ENCODE results near the gene ATP5MK. TPM values are rescaled to one million over a fixed set of nuclear protein-coding genes. Genes with fewer than 3 reads are reported as not detected.

ATP5MK gene
- 1,000 to 10,000 TPM in 2 of 4 donors, 100 to 1,000 TPM in 2; 255 to 1,935 (median 1,031) TPM for polyA plus RNA-seq
- long read RNA-seq, donor 1, transcript ATP5MD-201 (4 exons, 364 nt): major isoform, 352 of 417 reads
- long read RNA-seq, donor 1, transcript ATP5MD-204 (5 exons, 626 nt): minor isoform, 11 of 417 reads
- long read RNA-seq, donor 1, partial matches to known transcripts: 38 of 417 reads
- long read RNA-seq, donor 1, other reads (novel, unspliced or antisense): 13 of 417 reads
- long read RNA-seq, donor 2, transcript ATP5MD-201 (4 exons, 364 nt): major isoform, 112 of 115 reads
- long read RNA-seq, donor 2, partial matches to known transcripts: 0 of 115 reads
- long read RNA-seq, donor 2, other reads (novel, unspliced or antisense): 0 of 115 reads
- long read RNA-seq, donor 3, transcript ATP5MD-204 (5 exons, 626 nt): minor isoform, 5 of 187 reads
- long read RNA-seq, donor 3, transcript ATP5MD-201 (4 exons, 364 nt): major isoform, 156 of 187 reads
- long read RNA-seq, donor 3, partial matches to known transcripts: 19 of 187 reads
- long read RNA-seq, donor 3, other reads (novel, unspliced or antisense): 5 of 187 reads
- long read RNA-seq, donor 4, partial matches to known transcripts: 0 of 4 reads
- long read RNA-seq, donor 4, other reads (novel, unspliced or antisense): 0 of 4 reads
- long read RNA-seq, donor 5, transcript ATP5MD-201 (4 exons, 364 nt): major isoform, 45 of 64 reads
- long read RNA-seq, donor 5, partial matches to known transcripts: 17 of 64 reads
- long read RNA-seq, donor 5, other reads (novel, unspliced or antisense): 0 of 64 reads
- long read RNA-seq, donor 6, transcript ATP5MD-201 (4 exons, 364 nt): major isoform, 128 of 147 reads
- long read RNA-seq, donor 6, partial matches to known transcripts: 12 of 147 reads
- long read RNA-seq, donor 6, other reads (novel, unspliced or antisense): 0 of 147 reads
- long read RNA-seq, donor 7: 0 reads
- long read RNA-seq, donor 8, transcript ATP5MD-201 (4 exons, 364 nt): major isoform, 18 of 20 reads
- long read RNA-seq, donor 8, partial matches to known transcripts: 0 of 20 reads
- long read RNA-seq, donor 8, other reads (novel, unspliced or antisense): 0 of 20 reads
- long read RNA-seq, donor 9, transcript ATP5MD-201 (4 exons, 364 nt): major isoform, 33 of 42 reads
- long read RNA-seq, donor 9, transcript ATP5MD-204 (5 exons, 626 nt): minor isoform, 5 of 42 reads
- long read RNA-seq, donor 9, partial matches to known transcripts: 0 of 42 reads
- long read RNA-seq, donor 9, other reads (novel, unspliced or antisense): 0 of 42 reads
- long read RNA-seq, donor 10, transcript ATP5MD-201 (4 exons, 364 nt): major isoform, 257 of 294 reads
- long read RNA-seq, donor 10, partial matches to known transcripts: 23 of 294 reads
- long read RNA-seq, donor 10, other reads (novel, unspliced or antisense): 6 of 294 reads

- H3K27me3 ChIP-seq (ENCODE audit: control insufficient read depth in 3 of 3, insufficient read depth in 3 of 3, low read length in 3 of 3): no peaks in the 10 kb centered on the region
- no peak for FAIRE-seq
- no peaks in the 10 kb centered on the region for H3K9me3 ChIP-seq (ENCODE audit: control insufficient read depth in 2 of 2, insufficient read depth in 1 of 2, low read depth in 1 of 2, low read length in 1 of 2)
- H3K4me3 ChIP-seq (ENCODE audit: low read depth in 1 of 3, low read length in 3 of 3): peak within 1 kb of the TSS; percentile 77 to 95 (median 79)
- WGBS, 3 donors: 0 to 1% (median 0%) methylated on average over 56 of the region's 56 CpGs
- peaks cover 8 to 30% (median 9%) of the 10 kb centered on the region in 3 donors for H3K36me3 ChIP-seq (ENCODE audit: control insufficient read depth in 3 of 3, insufficient read depth in 2 of 3, low read depth in 1 of 3, low read length in 3 of 3)
- DNase-seq: peak; percentile 99
- H3K27ac ChIP-seq (ENCODE audit: low read depth in 1 of 3, low read length in 2 of 3): peak within 1 kb of the TSS; percentile 25 to 93 (median 73)
- peaks cover 0 to 14% (median 5%) of the 10 kb centered on the region in 3 donors for H3K4me1 ChIP-seq (ENCODE audit: control insufficient read depth in 3 of 3, insufficient read depth in 2 of 3, low read depth in 1 of 3, low read length in 2 of 3)
Measured at GRCh38 chr10:103396067-103396788, at the start of gene ATP5MK, which contains the start of gene PDCD11. Gene ATP5MK (minus strand): TSS chr10:103396475. CDS start chr10:103392457, 4,018 bp downstream. Gene PDCD11 (plus strand): TSS chr10:103396626. CDS start chr10:103398427, 1,801 bp downstream.

GRCh38 chr10:103445366-103445765, 49.1 kb upstream of the ATP5MK start:
- Histone ChIP-seq H3K27ac (ENCODE audit: low read depth in 1 of 3, low read length in 2 of 3) (peak overlapping the region in 1 of 3 donors; percentile 77), H3K27me3 (ENCODE audit: control insufficient read depth in 3 of 3, insufficient read depth in 3 of 3, low read length in 3 of 3) (no peaks in the 10 kb centered on the region), H3K4me1 (ENCODE audit: control insufficient read depth in 3 of 3, insufficient read depth in 2 of 3, low read depth in 1 of 3, low read length in 2 of 3) (no peaks in the 10 kb centered on the region), H3K9me3 (ENCODE audit: control insufficient read depth in 2 of 2, insufficient read depth in 1 of 2, low read depth in 1 of 2, low read length in 1 of 2) (no peaks in the 10 kb centered on the region), H3K36me3 (ENCODE audit: control insufficient read depth in 3 of 3, insufficient read depth in 2 of 3, low read depth in 1 of 3, low read length in 3 of 3) (peaks cover 18 to 91% (median 29%) of the 10 kb centered on the region in 3 donors), H3K4me3 (ENCODE audit: low read depth in 1 of 3, low read length in 3 of 3) (no peak overlapping the region)
- DNase-seq (no peak), FAIRE-seq (no peak)
- 81 to 94% (median 91%) methylated on average over 9 of the region's 9 CpGs for WGBS, 3 donors

GRCh38 chr10:103444478-103444877, 48.2 kb upstream of the ATP5MK start:
- Histone ChIP-seq H3K4me1 (ENCODE audit: control insufficient read depth in 3 of 3, insufficient read depth in 2 of 3, low read depth in 1 of 3, low read length in 2 of 3) (no peaks in the 10 kb centered on the region), H3K36me3 (ENCODE audit: control insufficient read depth in 3 of 3, insufficient read depth in 2 of 3, low read depth in 1 of 3, low read length in 3 of 3) (peaks cover 18 to 92% (median 30%) of the 10 kb centered on the region in 3 donors), H3K9me3 (ENCODE audit: control insufficient read depth in 2 of 2, insufficient read depth in 1 of 2, low read depth in 1 of 2, low read length in 1 of 2) (no peaks in the 10 kb centered on the region), H3K4me3 (ENCODE audit: low read depth in 1 of 3, low read length in 3 of 3) (no peak overlapping the region), H3K27ac (ENCODE audit: low read depth in 1 of 3, low read length in 2 of 3) (peak overlapping the region in 1 of 3 donors; percentile 4), H3K27me3 (ENCODE audit: control insufficient read depth in 3 of 3, insufficient read depth in 3 of 3, low read length in 3 of 3) (no peaks in the 10 kb centered on the region)
- DNase-seq (no peak), FAIRE-seq (no peak)
- 82 to 87% (median 85%) methylated on average over 10 of the region's 10 CpGs for WGBS, 3 donors

GRCh38 chr10:103443475-103444185, 47.4 kb upstream of the ATP5MK start:
- H3K4me3 ChIP-seq (ENCODE audit: low read depth in 1 of 3, low read length in 3 of 3): no peak overlapping the region
- WGBS, 3 donors: 88 to 95% (median 93%) methylated on average over 23 of the region's 23 CpGs
- no peaks in the 10 kb centered on the region for H3K9me3 ChIP-seq (ENCODE audit: control insufficient read depth in 2 of 2, insufficient read depth in 1 of 2, low read depth in 1 of 2, low read length in 1 of 2)
- no peaks in the 10 kb centered on the region for H3K4me1 ChIP-seq (ENCODE audit: control insufficient read depth in 3 of 3, insufficient read depth in 2 of 3, low read depth in 1 of 3, low read length in 2 of 3)
- H3K36me3 ChIP-seq (ENCODE audit: control insufficient read depth in 3 of 3, insufficient read depth in 2 of 3, low read depth in 1 of 3, low read length in 3 of 3): peaks cover 21 to 90% (median 30%) of the 10 kb centered on the region in 3 donors
- FAIRE-seq: no peak
- no peak overlapping the region for H3K27ac ChIP-seq (ENCODE audit: low read depth in 1 of 3, low read length in 2 of 3)
- no peak for DNase-seq
- no peaks in the 10 kb centered on the region for H3K27me3 ChIP-seq (ENCODE audit: control insufficient read depth in 3 of 3, insufficient read depth in 3 of 3, low read length in 3 of 3)

- H3K27me3 ChIP-seq (ENCODE audit: control insufficient read depth in 3 of 3, insufficient read depth in 3 of 3, low read length in 3 of 3): no peaks in the 10 kb centered on the region
- no peak overlapping the region for H3K27ac ChIP-seq (ENCODE audit: low read depth in 1 of 3, low read length in 2 of 3)
- FAIRE-seq (no peak), DNase-seq (no peak)
- peaks cover 30 to 96% (median 32%) of the 10 kb centered on the region in 3 donors for H3K36me3 ChIP-seq (ENCODE audit: control insufficient read depth in 3 of 3, insufficient read depth in 2 of 3, low read depth in 1 of 3, low read length in 3 of 3)
- H3K9me3 ChIP-seq (ENCODE audit: control insufficient read depth in 2 of 2, insufficient read depth in 1 of 2, low read depth in 1 of 2, low read length in 1 of 2): no peaks in the 10 kb centered on the region
- no peak overlapping the region for H3K4me3 ChIP-seq (ENCODE audit: low read depth in 1 of 3, low read length in 3 of 3)
- H3K4me1 ChIP-seq (ENCODE audit: control insufficient read depth in 3 of 3, insufficient read depth in 2 of 3, low read depth in 1 of 3, low read length in 2 of 3): no peaks in the 10 kb centered on the region
- 83 to 91% (median 85%) methylated on average over 13 of the region's 13 CpGs for WGBS, 3 donors
Measured at GRCh38 chr10:103442031-103442461, 45.8 kb upstream of the ATP5MK start.

- no peak for DNase-seq
- H3K4me3 ChIP-seq (ENCODE audit: low read depth in 1 of 3, low read length in 3 of 3): no peak overlapping the region
- H3K9me3 ChIP-seq (ENCODE audit: control insufficient read depth in 2 of 2, insufficient read depth in 1 of 2, low read depth in 1 of 2, low read length in 1 of 2): no peaks in the 10 kb centered on the region
- no peaks in the 10 kb centered on the region for H3K4me1 ChIP-seq (ENCODE audit: control insufficient read depth in 3 of 3, insufficient read depth in 2 of 3, low read depth in 1 of 3, low read length in 2 of 3)
- H3K27ac ChIP-seq (ENCODE audit: low read depth in 1 of 3, low read length in 2 of 3): no peak overlapping the region
- no peaks in the 10 kb centered on the region for H3K27me3 ChIP-seq (ENCODE audit: control insufficient read depth in 3 of 3, insufficient read depth in 3 of 3, low read length in 3 of 3)
- no peak for FAIRE-seq
- H3K36me3 ChIP-seq (ENCODE audit: control insufficient read depth in 3 of 3, insufficient read depth in 2 of 3, low read depth in 1 of 3, low read length in 3 of 3): peaks cover 28 to 96% (median 32%) of the 10 kb centered on the region in 3 donors
- WGBS, 3 donors: 83 to 85% (median 83%) methylated on average over 8 of the region's 8 CpGs
Measured at GRCh38 chr10:103441611-103442010, 45.3 kb upstream of the ATP5MK start.

- no peak for DNase-seq
- 95 to 97% (median 96%) methylated on average over 8 of the region's 8 CpGs for WGBS, 3 donors
- Histone ChIP-seq H3K4me1 (ENCODE audit: control insufficient read depth in 3 of 3, insufficient read depth in 2 of 3, low read depth in 1 of 3, low read length in 2 of 3) (no peaks in the 10 kb centered on the region), H3K27me3 (ENCODE audit: control insufficient read depth in 3 of 3, insufficient read depth in 3 of 3, low read length in 3 of 3) (no peaks in the 10 kb centered on the region), H3K9me3 (ENCODE audit: control insufficient read depth in 2 of 2, insufficient read depth in 1 of 2, low read depth in 1 of 2, low read length in 1 of 2) (no peaks in the 10 kb centered on the region), H3K4me3 (ENCODE audit: low read depth in 1 of 3, low read length in 3 of 3) (no peak overlapping the region), H3K36me3 (ENCODE audit: control insufficient read depth in 3 of 3, insufficient read depth in 2 of 3, low read depth in 1 of 3, low read length in 3 of 3) (peaks cover 25 to 96% (median 32%) of the 10 kb centered on the region in 3 donors), H3K27ac (ENCODE audit: low read depth in 1 of 3, low read length in 2 of 3) (no peak overlapping the region)
- FAIRE-seq: no peak
Measured at GRCh38 chr10:103441206-103441605, 44.9 kb upstream of the ATP5MK start.

Measured in small intestine (tissue), 16 donors.